ENCODE results near the gene FBN1.

- TF ChIP-seq, protein P1, sequence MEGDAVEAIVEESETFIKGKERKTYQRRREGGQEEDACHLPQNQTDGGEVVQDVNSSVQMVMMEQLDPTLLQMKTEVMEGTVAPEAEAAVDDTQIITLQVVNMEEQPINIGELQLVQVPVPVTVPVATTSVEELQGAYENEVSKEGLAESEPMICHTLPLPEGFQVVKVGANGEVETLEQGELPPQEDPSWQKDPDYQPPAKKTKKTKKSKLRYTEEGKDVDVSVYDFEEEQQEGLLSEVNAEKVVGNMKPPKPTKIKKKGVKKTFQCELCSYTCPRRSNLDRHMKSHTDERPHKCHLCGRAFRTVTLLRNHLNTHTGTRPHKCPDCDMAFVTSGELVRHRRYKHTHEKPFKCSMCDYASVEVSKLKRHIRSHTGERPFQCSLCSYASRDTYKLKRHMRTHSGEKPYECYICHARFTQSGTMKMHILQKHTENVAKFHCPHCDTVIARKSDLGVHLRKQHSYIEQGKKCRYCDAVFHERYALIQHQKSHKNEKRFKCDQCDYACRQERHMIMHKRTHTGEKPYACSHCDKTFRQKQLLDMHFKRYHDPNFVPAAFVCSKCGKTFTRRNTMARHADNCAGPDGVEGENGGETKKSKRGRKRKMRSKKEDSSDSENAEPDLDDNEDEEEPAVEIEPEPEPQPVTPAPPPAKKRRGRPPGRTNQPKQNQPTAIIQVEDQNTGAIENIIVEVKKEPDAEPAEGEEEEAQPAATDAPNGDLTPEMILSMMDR (IDR thresholded peaks at IDR 0.05) = no peak
- TF ChIP-seq POLR2A (IDR thresholded peaks at IDR 0.05) = no peak
Measured at GRCh38 chr15:48459571-48460442, 185.7 kb downstream of the FBN1 start.

All from adrenal gland (tissue), 5 donors.